Measurements from ENCODE around the gene GABRP.

The GABRP gene

GRCh38 chr5:170817195-170817594 lies 33.7 kb downstream of the GABRP start (continued):
- no peak for TF ChIP-seq RARB (CRISPR knock-in tag; IDR thresholded peaks at IDR 0.05)
- no peak for TF ChIP-seq ESRRG (CRISPR knock-in tag; IDR thresholded peaks at IDR 0.05)

GRCh38 chr5:170818232-170818631 lies 34.7 kb downstream of the GABRP start:
- no peak for ATAC-seq
- TF ChIP-seq ESRRG (CRISPR knock-in tag; IDR thresholded peaks at IDR 0.05): no peak
- TF ChIP-seq ISL1 (CRISPR knock-in tag; IDR thresholded peaks at IDR 0.05): peak; percentile 20; the same call in 1 of the 2 replicates

GRCh38 chr5:170819824-170820223 lies 36.3 kb downstream of the GABRP start:
- TF ChIP-seq ZC3H10 (CRISPR knock-in tag; IDR thresholded peaks at IDR 0.05): no peak
- TF ChIP-seq TCF4 (CRISPR knock-in tag; IDR thresholded peaks at IDR 0.05; ENCODE audit: borderline replicate concordance): no peak
- TF ChIP-seq CSDC2 (CRISPR knock-in tag; IDR thresholded peaks at IDR 0.05): no peak
- no peak for TF ChIP-seq CREB5 (CRISPR knock-in tag; IDR thresholded peaks at IDR 0.05; ENCODE audit: low read depth)
- TF ChIP-seq OSR1 (CRISPR knock-in tag; IDR thresholded peaks at IDR 0.05): no peak
- no peak for ATAC-seq

- TF ChIP-seq ISL1 (CRISPR knock-in tag; IDR thresholded peaks at IDR 0.05) (no peak), ARNTL (CRISPR knock-in tag; IDR thresholded peaks at IDR 0.05; ENCODE audit: borderline replicate concordance, low read depth) (no peak), TCF4 (CRISPR knock-in tag; IDR thresholded peaks at IDR 0.05; ENCODE audit: borderline replicate concordance) (no peak), PATZ1 (CRISPR knock-in tag; IDR thresholded peaks at IDR 0.05; ENCODE audit: borderline replicate concordance) (no peak), ZNF70 (CRISPR knock-in tag; IDR thresholded peaks at IDR 0.05) (no peak), OSR1 (CRISPR knock-in tag; IDR thresholded peaks at IDR 0.05) (no peak), POU6F1 (CRISPR knock-in tag; IDR thresholded peaks at IDR 0.05; ENCODE audit: borderline replicate concordance, low read depth) (no peak), ZNF565 (CRISPR knock-in tag; conservative IDR thresholded peaks at IDR 0.05; ENCODE audit: low read depth) (no peak), SNAI2 (CRISPR knock-in tag; IDR thresholded peaks at IDR 0.05) (no peak), CSRNP3 (CRISPR knock-in tag; IDR thresholded peaks at IDR 0.05) (no peak), ZNF8 (CRISPR knock-in tag; IDR thresholded peaks at IDR 0.05) (no peak), TSHZ2 (CRISPR knock-in tag; IDR thresholded peaks at IDR 0.05) (no peak), ESRRG (CRISPR knock-in tag; IDR thresholded peaks at IDR 0.05) (no peak), TOX (CRISPR knock-in tag; IDR thresholded peaks at IDR 0.05; ENCODE audit: borderline replicate concordance) (no peak), BACH2 (CRISPR knock-in tag; IDR thresholded peaks at IDR 0.05; ENCODE audit: borderline replicate concordance) (no peak), ZFP3 (CRISPR knock-in tag; IDR thresholded peaks at IDR 0.05) (no peak), GLIS3 (CRISPR knock-in tag; IDR thresholded peaks at IDR 0.05) (no peak), ZFP30 (CRISPR knock-in tag; IDR thresholded peaks at IDR 0.05) (no peak), CREB5 (CRISPR knock-in tag; IDR thresholded peaks at IDR 0.05; ENCODE audit: low read depth) (no peak)
- no peak for ATAC-seq
Measured at GRCh38 chr5:170821257-170821800, 37.8 kb downstream of the GABRP start.
